Measurements from ENCODE around the gene HNRNPC.
"Not testable (repeated sequence)": the region's sequence is repeated elsewhere in the genome, so short reads cannot be mapped to it uniquely, and the experiment has no call there.

Gene HNRNPC

GRCh38 chr14:21191809-21192446, 77.3 kb downstream of the HNRNPC start:
- peak; percentile 56 for DNase-seq

- no peak for DNase-seq
Measured at GRCh38 chr14:21191261-21191808, 77.9 kb downstream of the HNRNPC start.

GRCh38 chr14:21185491-21185890, 83.8 kb downstream of the HNRNPC start:
- no peak for DNase-seq

DNA sequence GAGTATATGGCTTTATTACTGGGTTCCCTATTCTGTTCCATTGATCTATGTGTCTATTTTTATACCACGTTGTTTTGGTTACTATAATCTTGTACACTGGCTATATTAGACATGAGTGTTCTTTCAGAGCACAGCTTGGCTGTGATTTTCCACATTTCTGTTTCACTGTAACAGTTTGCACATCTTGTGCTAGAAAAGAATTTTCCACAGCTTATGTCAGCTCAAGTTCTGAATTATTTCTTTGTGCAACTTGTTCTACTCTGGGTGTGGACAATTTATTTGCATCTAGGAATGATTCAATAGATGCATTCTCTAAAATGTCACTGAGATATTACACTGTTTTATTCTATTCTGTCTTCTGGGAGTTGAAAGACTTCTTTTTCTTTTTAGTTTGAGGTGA, 85.0 kb downstream of the HNRNPC start:
- DNase-seq: no peak

GRCh38 chr14:21182166-21182565, 87.1 kb downstream of the HNRNPC start:
- no peak for DNase-seq

GRCh38 chr14:21171128-21171527, 98.1 kb downstream of the HNRNPC start:
- no peak for DNase-seq

DNA sequence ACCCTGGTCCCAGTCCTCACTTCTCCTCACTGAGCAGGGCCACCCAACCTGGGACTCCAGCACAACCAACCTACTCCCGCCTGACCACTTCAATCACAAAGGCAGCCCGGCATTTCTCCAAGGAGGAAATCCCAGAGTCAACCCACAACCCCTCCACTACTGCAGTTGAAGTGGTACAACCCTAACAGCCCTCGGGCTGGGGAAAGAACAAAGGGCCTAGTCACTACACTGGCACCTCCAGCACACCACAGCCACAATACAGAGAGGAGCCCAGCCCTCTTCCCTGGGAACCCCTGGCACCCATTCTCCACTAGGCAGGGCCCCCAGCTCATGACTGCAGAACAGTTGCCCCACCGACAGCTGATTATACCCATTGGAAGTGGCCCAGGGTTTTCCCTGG, 99.7 kb downstream of the HNRNPC start:
- no peak for DNase-seq

- DNase-seq: no peak
Measured at GRCh38 chr14:21168055-21168454, 101.2 kb downstream of the HNRNPC start.

GRCh38 chr14:21165670-21166069, 103.6 kb downstream of the HNRNPC start:
- DNase-seq: not testable (repeated sequence)

GRCh38 chr14:21165002-21165605, 104.1 kb downstream of the HNRNPC start:
- not testable (repeated sequence) for DNase-seq

DNA sequence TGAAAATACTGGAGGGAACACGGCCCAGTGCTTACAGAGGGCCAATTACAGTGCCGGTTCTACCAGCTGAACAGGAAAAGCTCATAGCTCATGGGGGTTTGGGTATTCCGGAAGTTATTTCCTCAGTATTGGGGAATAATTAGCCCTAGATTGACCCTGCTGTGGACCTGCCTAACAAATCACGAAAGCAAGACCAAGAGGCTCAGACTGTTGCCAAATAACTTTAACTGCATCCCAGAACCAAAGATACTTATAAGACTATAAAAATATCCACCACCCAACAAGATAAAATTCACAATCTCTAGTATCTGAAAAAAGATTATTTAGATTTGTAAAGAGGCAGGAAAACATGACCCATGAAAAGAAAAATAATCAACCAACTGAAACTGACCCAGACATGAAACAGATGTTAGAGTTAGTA, 105.4 kb downstream of the HNRNPC start:
- no peak for DNase-seq

GRCh38 chr14:21162081-21162480, 107.2 kb downstream of the HNRNPC start:
- DNase-seq: no peak

- no peak for DNase-seq
Measured at GRCh38 chr14:21160061-21160610, 109.1 kb downstream of the HNRNPC start.

All from right forelimb (tissue), 1 donor.